NCI-H748 treated with DMSO at 0.1 percent for 48 hours (cell line): ENCODE data around the gene ARSG.

ENCODE experiments used
- DNase-seq: peaks from one replicate; lab custom pipeline; 2025; lab: John Stamatoyannopoulos, UW

ARSG gene

GRCh38 chr17:68451670-68452354 is 160.5 kb downstream of the ARSG start:
- no peak for DNase-seq

- no peak for DNase-seq
These were observed 161.5 kb downstream of the ARSG start for GRCh38 chr17:68452724-68453290.

GRCh38 chr17:68453991-68454665 is 162.8 kb downstream of the ARSG start:
- no peak for DNase-seq

- peak; percentile 95 for DNase-seq
These were observed 164.6 kb downstream of the ARSG start for GRCh38 chr17:68455901-68456338.

- DNase-seq = peak; percentile 55
These were observed 165.3 kb downstream of the ARSG start for GRCh38 chr17:68456339-68457167.

GRCh38 chr17:68457168-68457538 is 165.9 kb downstream of the ARSG start, which contains the start of gene WIPI1:
Gene WIPI1 (minus strand): TSS chr17:68457496. CDS start chr17:68457421, 75 bp downstream.
- no peak for DNase-seq

- peak; percentile 94 for DNase-seq
These were observed 166.4 kb downstream of the ARSG start for GRCh38 chr17:68457539-68458259.

GRCh38 chr17:68458260-68459036 is 167.2 kb downstream of the ARSG start:
- DNase-seq = no peak

GRCh38 chr17:68459037-68459639 is 167.8 kb downstream of the ARSG start:
- no peak for DNase-seq

- DNase-seq = no peak
These were observed 168.9 kb downstream of the ARSG start for GRCh38 chr17:68460146-68460545.

- DNase-seq = no peak
These were observed 169.4 kb downstream of the ARSG start for GRCh38 chr17:68460715-68461114.

GRCh38 chr17:68461122-68461539 is 169.8 kb downstream of the ARSG start:
- no peak for DNase-seq

GRCh38 chr17:68461589-68461988 is 170.3 kb downstream of the ARSG start:
- no peak for DNase-seq

- peak; percentile 77 for DNase-seq
These were observed 171.3 kb downstream of the ARSG start for GRCh38 chr17:68462381-68463210.

- no peak for DNase-seq
These were observed 172.1 kb downstream of the ARSG start for GRCh38 chr17:68463211-68464019.

- no peak for DNase-seq
These were observed 177.0 kb downstream of the ARSG start for GRCh38 chr17:68468334-68468733.

- no peak for DNase-seq
These were observed 177.5 kb downstream of the ARSG start for GRCh38 chr17:68468788-68469187.
